NCI-H226 (cell line): ENCODE data around the gene MYH15.

Experiments
- DNase-seq: peaks from one replicate; pipeline ENCODE4 v3.0.0-alpha.2; 2015

The MYH15 gene

GRCh38 chr3:108409800-108410178 is 100.6 kb downstream of the MYH15 start:
- DNase-seq = no peak

- no peak for DNase-seq
Measured at GRCh38 chr3:108408883-108409799, 101.3 kb downstream of the MYH15 start.

- DNase-seq = no peak
Measured at GRCh38 chr3:108407886-108408285, 102.5 kb downstream of the MYH15 start.

- peak; percentile 37 for DNase-seq
Measured at GRCh38 chr3:108406661-108407206, 103.7 kb downstream of the MYH15 start.

GRCh38 chr3:108406063-108406660 is 104.2 kb downstream of the MYH15 start:
- DNase-seq = no peak

- DNase-seq = no peak
Measured at GRCh38 chr3:108404368-108404767, 106.0 kb downstream of the MYH15 start.

GRCh38 chr3:108403686-108404345 is 106.6 kb downstream of the MYH15 start:
- no peak for DNase-seq

- no peak for DNase-seq
Measured at GRCh38 chr3:108403198-108403597, 107.2 kb downstream of the MYH15 start.

GRCh38 chr3:108401836-108402235 is 108.6 kb downstream of the MYH15 start:
- DNase-seq = no peak

GRCh38 chr3:108398510-108398909 is 111.9 kb downstream of the MYH15 start:
- no peak for DNase-seq

GRCh38 chr3:108396336-108396735 is 114.1 kb downstream of the MYH15 start:
- no peak for DNase-seq

GRCh38 chr3:108394563-108394962 is 115.8 kb downstream of the MYH15 start:
- DNase-seq = no peak

- DNase-seq = no peak
Measured at GRCh38 chr3:108394016-108394415, 116.4 kb downstream of the MYH15 start.

- no peak for DNase-seq
Measured at GRCh38 chr3:108393128-108393900, 117.1 kb downstream of the MYH15 start.

GRCh38 chr3:108391917-108392593 is 118.3 kb downstream of the MYH15 start:
- DNase-seq = no peak

- no peak for DNase-seq
Measured at GRCh38 chr3:108389372-108389771, 121.0 kb downstream of the MYH15 start.

- no peak for DNase-seq
Measured at GRCh38 chr3:108388136-108389132, 122.0 kb downstream of the MYH15 start.

- no peak for DNase-seq
Measured at GRCh38 chr3:108387063-108387462, 123.3 kb downstream of the MYH15 start.

GRCh38 chr3:108383306-108383705 is 127.1 kb downstream of the MYH15 start:
- DNase-seq = no peak

- no peak for DNase-seq
Measured at GRCh38 chr3:108381529-108382140, 128.8 kb downstream of the MYH15 start.
